ENCODE measurements around the gene BCL6. TPM values are rescaled to one million over a fixed set of nuclear protein-coding genes. Genes with fewer than 3 reads are reported as not detected.

BCL6 gene
- total RNA-seq, 1 experiment from 2014 or later: 569 TPM

DNA sequence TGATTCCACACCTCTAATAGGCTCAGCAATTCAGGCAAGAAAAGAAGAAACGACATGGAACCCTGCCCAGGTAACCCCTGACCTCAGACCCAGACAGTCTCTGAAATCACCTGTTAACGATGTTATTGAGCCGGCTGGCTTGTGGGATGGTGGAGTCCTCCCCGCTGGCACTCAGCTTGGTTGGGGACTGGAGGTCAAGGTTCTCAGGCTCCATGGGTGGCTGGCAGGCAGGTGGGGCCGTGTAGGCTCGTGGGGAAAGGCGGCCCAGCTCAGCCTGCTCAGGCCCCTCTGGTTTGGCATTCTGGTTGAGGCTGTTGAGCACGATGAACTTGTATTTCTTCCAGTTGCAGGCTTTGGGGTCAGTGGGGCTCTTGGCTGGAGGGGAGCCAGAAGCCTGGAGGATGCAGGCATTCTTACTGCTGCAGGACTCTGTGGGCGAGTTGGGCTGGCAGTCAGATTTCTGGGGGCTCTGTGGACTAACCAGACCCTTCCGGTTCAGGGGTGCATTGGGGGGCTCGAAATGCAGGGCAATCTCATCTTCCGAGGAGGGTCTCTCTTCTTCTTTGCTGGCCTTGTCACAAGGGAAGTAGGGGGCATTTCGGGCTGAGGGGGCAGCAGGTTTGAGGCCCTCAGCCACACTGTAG is 16.2 kb downstream of the BCL6 start:
- peak; percentile 40 for DNase-seq
- H3K36me3 ChIP-seq (ENCODE audit: insufficient read depth, low read length): peaks cover 96% of the 10 kb centered on the region

DNA sequence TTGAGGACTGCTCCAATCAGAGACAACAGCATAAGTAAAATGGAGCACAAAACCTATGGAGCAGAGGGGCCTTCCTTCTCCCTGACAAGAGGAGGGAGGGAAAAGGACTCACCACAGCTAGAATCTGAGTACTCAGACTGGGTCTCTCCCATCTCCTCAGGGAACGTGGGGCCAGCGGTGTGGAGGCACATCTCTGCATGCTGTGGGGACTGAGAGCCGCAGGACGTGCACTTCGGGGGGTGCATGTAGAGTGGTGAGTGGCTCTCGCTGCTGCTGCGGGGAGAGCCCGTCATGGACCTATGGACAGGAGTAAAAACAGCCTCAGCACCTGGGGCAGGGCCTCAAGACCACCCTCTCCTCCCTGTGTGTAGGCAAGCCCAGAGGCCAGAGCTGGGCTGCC is 17.0 kb downstream of the BCL6 start:
- no peak overlapping the region for H3K4me2 ChIP-seq (ENCODE audit: low read depth, low read length, poor library complexity, severe bottlenecking)
- peaks cover 85% of the 10 kb centered on the region for H4K20me1 ChIP-seq (ENCODE audit: insufficient read depth, low read depth, low read length)
- no peak overlapping the region for H2AFZ ChIP-seq (ENCODE audit: low read length)
- peaks cover 30% of the 10 kb centered on the region for H3K4me1 ChIP-seq (ENCODE audit: low read length)
- no peaks in the 10 kb centered on the region for H3K9me3 ChIP-seq (ENCODE audit: low read length)
- no peak overlapping the region for H3K27ac ChIP-seq (ENCODE audit: low read length)
- peaks cover 98% of the 10 kb centered on the region for H3K36me3 ChIP-seq (ENCODE audit: insufficient read depth, low read length)
- H3K4me3 ChIP-seq (ENCODE audit: low read length): no peak overlapping the region
- H3K79me2 ChIP-seq (ENCODE audit: low read length): peaks cover 14% of the 10 kb centered on the region; the same call in 1 of the 2 replicates
- DNase-seq: peak; percentile 42
- no peaks in the 10 kb centered on the region for H3K9me2 ChIP-seq (replicated peaks; ENCODE audit: insufficient read depth, low read length)
- no peak overlapping the region for H3K9ac ChIP-seq (ENCODE audit: low read length)
- no peaks in the 10 kb centered on the region for H3K27me3 ChIP-seq (ENCODE audit: low read length)

More for the DNA sequence above, 16.2 kb downstream of the BCL6 start:
- no peak overlapping the region for H3K4me3 ChIP-seq (ENCODE audit: low read length)
- H3K9me2 ChIP-seq (replicated peaks; ENCODE audit: insufficient read depth, low read length): no peaks in the 10 kb centered on the region
- no peak overlapping the region for H2AFZ ChIP-seq (ENCODE audit: low read length)
- peaks cover 36% of the 10 kb centered on the region for H3K4me1 ChIP-seq (ENCODE audit: low read length)
- H3K9ac ChIP-seq (ENCODE audit: low read length): no peak overlapping the region
- H3K4me2 ChIP-seq (ENCODE audit: low read depth, low read length, poor library complexity, severe bottlenecking): no peak overlapping the region
- H4K20me1 ChIP-seq (ENCODE audit: insufficient read depth, low read depth, low read length): peaks cover 89% of the 10 kb centered on the region
- no peaks in the 10 kb centered on the region for H3K27me3 ChIP-seq (ENCODE audit: low read length)
- H3K79me2 ChIP-seq (ENCODE audit: low read length): peaks cover 14% of the 10 kb centered on the region; the same call in 1 of the 2 replicates
- no peaks in the 10 kb centered on the region for H3K9me3 ChIP-seq (ENCODE audit: low read length)
- no peak overlapping the region; the same call in 1 of the 2 replicates for H3K27ac ChIP-seq (ENCODE audit: low read length)

DNA sequence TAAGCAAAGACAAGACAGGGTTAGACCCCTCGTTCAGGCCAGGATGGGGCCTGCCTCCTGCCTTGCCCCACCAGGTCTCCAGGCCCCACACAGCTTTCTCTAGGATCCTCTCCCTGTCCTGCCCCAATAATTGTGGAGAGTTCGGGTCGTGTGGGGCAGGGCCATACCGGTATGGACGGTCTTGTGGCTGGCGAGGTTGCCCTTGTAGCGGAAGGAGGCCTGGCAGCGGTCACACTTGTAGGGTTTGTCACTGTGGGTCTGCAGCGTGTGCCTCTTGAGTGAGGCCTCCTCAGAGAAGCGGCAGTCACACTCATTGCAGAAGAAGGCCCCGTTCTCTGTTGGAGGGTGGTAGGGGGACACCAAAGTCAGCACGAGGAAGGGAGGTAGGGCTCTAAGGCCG is 18.7 kb downstream of the BCL6 start:
- no peak overlapping the region for H3K4me2 ChIP-seq (ENCODE audit: low read depth, low read length, poor library complexity, severe bottlenecking)
- peaks cover 13% of the 10 kb centered on the region for H3K4me1 ChIP-seq (ENCODE audit: low read length)
- H3K9me3 ChIP-seq (ENCODE audit: low read length): no peaks in the 10 kb centered on the region
- H3K79me2 ChIP-seq (ENCODE audit: low read length): peaks cover 4% of the 10 kb centered on the region; the same call in 1 of the 2 replicates
- H3K9me2 ChIP-seq (replicated peaks; ENCODE audit: insufficient read depth, low read length): no peaks in the 10 kb centered on the region
- peak; percentile 45 for DNase-seq
- H4K20me1 ChIP-seq (ENCODE audit: insufficient read depth, low read depth, low read length): peaks cover 81% of the 10 kb centered on the region
- no peak overlapping the region for H3K9ac ChIP-seq (ENCODE audit: low read length)
- no peak overlapping the region for H3K4me3 ChIP-seq (ENCODE audit: low read length)
- H2AFZ ChIP-seq (ENCODE audit: low read length): no peak overlapping the region
- H3K27ac ChIP-seq (ENCODE audit: low read length): no peak overlapping the region
- H3K36me3 ChIP-seq (ENCODE audit: insufficient read depth, low read length): peaks cover 95% of the 10 kb centered on the region
- H3K27me3 ChIP-seq (ENCODE audit: low read length): no peaks in the 10 kb centered on the region

DNA sequence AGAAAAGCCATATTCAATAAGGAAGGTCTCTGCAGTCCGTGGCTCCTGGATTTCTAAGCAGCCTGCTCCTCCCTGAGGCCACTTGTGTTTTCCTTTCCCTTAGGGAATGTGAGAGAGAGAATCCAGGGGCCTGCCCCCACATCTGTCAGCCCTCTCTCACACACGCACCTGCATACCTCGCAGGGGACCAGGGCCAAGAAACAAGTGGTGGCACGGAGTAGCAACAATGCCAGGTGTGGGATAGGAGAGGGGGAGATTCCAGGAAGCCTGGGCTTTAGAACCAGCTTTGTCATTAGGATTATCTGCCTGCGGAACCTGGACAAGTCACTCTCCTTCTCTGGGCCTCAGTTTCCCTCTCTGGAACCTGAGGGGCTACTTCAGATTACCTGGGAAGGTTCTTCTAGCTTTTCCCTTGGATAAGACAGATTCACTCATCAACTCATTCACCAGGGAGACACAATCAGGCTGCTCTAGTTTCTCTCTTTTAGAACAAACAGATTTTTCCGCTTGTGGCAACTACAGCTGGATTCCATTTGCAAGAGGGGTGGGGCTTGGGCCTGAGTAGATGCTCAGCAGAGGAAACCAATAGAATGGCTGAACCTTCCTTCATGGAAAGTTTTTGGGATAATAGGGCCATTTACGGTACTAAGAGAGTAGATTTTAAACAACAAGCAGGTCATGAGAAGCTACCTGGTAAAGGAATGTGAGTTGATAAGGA is 19.5 kb downstream of the BCL6 start:
- Histone ChIP-seq H3K9me3 (ENCODE audit: low read length) (no peaks in the 10 kb centered on the region), H3K4me3 (ENCODE audit: low read length) (no peak overlapping the region), H3K79me2 (ENCODE audit: low read length) (no peaks in the 10 kb centered on the region; the same call in 1 of the 2 replicates), H3K27me3 (ENCODE audit: low read length) (no peaks in the 10 kb centered on the region), H3K27ac (ENCODE audit: low read length) (no peak overlapping the region), H3K36me3 (ENCODE audit: insufficient read depth, low read length) (peaks cover 95% of the 10 kb centered on the region), H4K20me1 (ENCODE audit: insufficient read depth, low read depth, low read length) (peaks cover 80% of the 10 kb centered on the region), H3K9ac (ENCODE audit: low read length) (no peak overlapping the region), H2AFZ (ENCODE audit: low read length) (no peak overlapping the region), H3K9me2 (replicated peaks; ENCODE audit: insufficient read depth, low read length) (no peaks in the 10 kb centered on the region), H3K4me1 (ENCODE audit: low read length) (peaks cover 6% of the 10 kb centered on the region), H3K4me2 (ENCODE audit: low read depth, low read length, poor library complexity, severe bottlenecking) (no peak overlapping the region)
- no peak for DNase-seq

DNA sequence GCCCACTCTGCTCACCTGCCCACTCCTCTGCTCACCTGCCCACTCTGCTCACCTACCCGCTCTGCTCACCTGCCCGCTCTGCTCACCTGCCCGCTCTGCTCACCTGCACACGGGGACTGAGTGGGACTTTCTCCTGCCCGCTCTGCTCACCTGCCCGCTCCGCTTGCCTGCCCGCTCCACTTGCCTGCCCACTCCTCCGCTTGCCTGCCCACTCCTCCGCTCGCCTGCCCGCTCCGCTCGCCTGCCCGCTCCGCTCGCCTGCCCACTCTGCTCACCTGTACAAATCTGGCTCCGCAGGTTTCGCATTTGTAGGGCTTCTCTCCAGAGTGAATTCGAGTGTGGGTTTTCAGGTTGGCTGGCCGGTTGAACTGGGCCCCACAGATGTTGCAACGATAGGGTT is 20.0 kb downstream of the BCL6 start:
- DNase-seq: no peak
- no peak overlapping the region for H3K9ac ChIP-seq (ENCODE audit: low read length)
- no peak overlapping the region for H3K4me3 ChIP-seq (ENCODE audit: low read length)
- H3K9me3 ChIP-seq (ENCODE audit: low read length): no peaks in the 10 kb centered on the region
- H3K79me2 ChIP-seq (ENCODE audit: low read length): no peaks in the 10 kb centered on the region
- peaks cover under 1% of the 10 kb centered on the region; the same call in 1 of the 2 replicates for H3K4me1 ChIP-seq (ENCODE audit: low read length)
- no peak overlapping the region for H3K4me2 ChIP-seq (ENCODE audit: low read depth, low read length, poor library complexity, severe bottlenecking)
- no peaks in the 10 kb centered on the region for H3K27me3 ChIP-seq (ENCODE audit: low read length)
- no peak overlapping the region for H3K27ac ChIP-seq (ENCODE audit: low read length)
- peaks cover 74% of the 10 kb centered on the region for H4K20me1 ChIP-seq (ENCODE audit: insufficient read depth, low read depth, low read length)
- H3K9me2 ChIP-seq (replicated peaks; ENCODE audit: insufficient read depth, low read length): no peaks in the 10 kb centered on the region
- peaks cover 89% of the 10 kb centered on the region for H3K36me3 ChIP-seq (ENCODE audit: insufficient read depth, low read length)
- H2AFZ ChIP-seq (ENCODE audit: low read length): no peak overlapping the region

DNA sequence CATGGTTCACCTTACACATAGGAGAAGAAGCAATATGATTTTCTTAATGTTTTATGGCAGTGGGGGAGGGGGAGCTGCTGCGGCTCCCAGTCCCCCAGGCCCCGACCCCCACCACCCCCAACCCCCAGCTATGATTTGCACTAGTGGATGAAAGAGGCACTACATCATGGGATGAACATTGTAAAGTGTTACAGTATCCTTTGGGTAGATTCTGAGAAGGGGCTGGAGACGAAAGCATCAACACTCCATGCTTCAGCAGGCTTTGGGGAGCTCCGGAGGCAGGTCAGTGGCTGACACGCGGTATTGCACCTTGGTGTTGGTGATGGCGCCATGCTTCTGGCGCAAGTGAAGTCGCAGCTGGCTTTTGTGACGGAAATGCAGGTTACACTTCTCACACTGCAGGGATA is 23.1 kb downstream of the BCL6 start:
- H3K36me3 ChIP-seq (ENCODE audit: insufficient read depth, low read length): peaks cover 59% of the 10 kb centered on the region
- peak; percentile 59 for DNase-seq
- H3K4me2 ChIP-seq (ENCODE audit: low read depth, low read length, poor library complexity, severe bottlenecking): no peak overlapping the region
- H3K4me1 ChIP-seq (ENCODE audit: low read length): no peaks in the 10 kb centered on the region
- H3K27ac ChIP-seq (ENCODE audit: low read length): no peak overlapping the region
- H2AFZ ChIP-seq (ENCODE audit: low read length): no peak overlapping the region
- H4K20me1 ChIP-seq (ENCODE audit: insufficient read depth, low read depth, low read length): peaks cover 44% of the 10 kb centered on the region
- no peaks in the 10 kb centered on the region for H3K9me2 ChIP-seq (replicated peaks; ENCODE audit: insufficient read depth, low read length)
- H3K9ac ChIP-seq (ENCODE audit: low read length): no peak overlapping the region
- H3K4me3 ChIP-seq (ENCODE audit: low read length): no peak overlapping the region
- no peaks in the 10 kb centered on the region for H3K27me3 ChIP-seq (ENCODE audit: low read length)
- H3K79me2 ChIP-seq (ENCODE audit: low read length): no peaks in the 10 kb centered on the region
- H3K9me3 ChIP-seq (ENCODE audit: low read length): no peaks in the 10 kb centered on the region

DNA sequence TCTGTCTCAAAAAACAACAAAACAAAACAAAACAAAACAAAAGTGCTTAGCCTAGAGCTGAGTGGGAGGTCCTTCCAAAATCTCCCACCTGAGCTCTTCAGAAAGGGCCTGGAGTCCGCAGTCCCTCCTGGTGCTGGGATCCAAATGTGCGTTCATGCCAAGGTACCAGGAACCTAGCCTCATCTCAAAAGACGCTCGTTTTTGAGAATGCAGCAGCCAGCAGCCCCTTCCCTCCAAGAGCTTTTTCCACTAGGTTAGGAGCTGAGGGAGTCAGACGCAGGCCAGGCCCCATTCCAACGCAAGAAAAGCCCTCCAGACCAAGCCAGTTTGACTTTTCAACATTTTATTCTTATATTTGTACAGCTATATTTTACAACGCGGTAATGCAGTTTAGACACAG is 24.2 kb downstream of the BCL6 start:
- peaks cover 47% of the 10 kb centered on the region for H3K36me3 ChIP-seq (ENCODE audit: insufficient read depth, low read length)
- H2AFZ ChIP-seq (ENCODE audit: low read length): no peak overlapping the region

DNA sequence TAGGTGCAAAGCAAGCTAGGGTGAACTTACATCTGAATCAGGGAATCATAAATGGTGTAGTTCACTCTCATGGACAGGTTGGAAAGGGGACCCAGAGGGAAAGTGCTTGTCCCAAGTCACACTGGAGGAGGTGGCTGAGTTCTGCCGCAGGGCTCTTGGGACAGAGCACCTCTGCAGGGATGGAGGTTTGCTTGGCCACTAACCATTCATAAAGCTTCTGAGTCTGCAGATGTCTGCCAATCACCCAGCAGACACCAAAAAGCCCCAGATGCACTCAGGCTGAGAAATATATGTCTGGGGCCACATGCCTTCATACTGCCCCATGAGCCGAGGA is 25.0 kb downstream of the BCL6 start:
- Histone ChIP-seq H3K4me3 (ENCODE audit: low read length) (no peak overlapping the region), H3K9ac (ENCODE audit: low read length) (no peak overlapping the region), H3K79me2 (ENCODE audit: low read length) (no peaks in the 10 kb centered on the region), H2AFZ (ENCODE audit: low read length) (no peak overlapping the region), H3K9me2 (replicated peaks; ENCODE audit: insufficient read depth, low read length) (no peaks in the 10 kb centered on the region), H3K4me1 (ENCODE audit: low read length) (peaks cover 3% of the 10 kb centered on the region), H3K9me3 (ENCODE audit: low read length) (no peaks in the 10 kb centered on the region), H3K27me3 (ENCODE audit: low read length) (no peaks in the 10 kb centered on the region), H4K20me1 (ENCODE audit: insufficient read depth, low read depth, low read length) (peaks cover 25% of the 10 kb centered on the region), H3K4me2 (ENCODE audit: low read depth, low read length, poor library complexity, severe bottlenecking) (no peak overlapping the region), H3K36me3 (ENCODE audit: insufficient read depth, low read length) (peaks cover 40% of the 10 kb centered on the region), H3K27ac (ENCODE audit: low read length) (peak overlapping the region; percentile 50)
- DNase-seq: no peak

More for the DNA sequence above, 24.2 kb downstream of the BCL6 start:
- Histone ChIP-seq H3K4me1 (ENCODE audit: low read length) (no peaks in the 10 kb centered on the region), H4K20me1 (ENCODE audit: insufficient read depth, low read depth, low read length) (peaks cover 32% of the 10 kb centered on the region), H3K4me3 (ENCODE audit: low read length) (no peak overlapping the region), H3K79me2 (ENCODE audit: low read length) (no peaks in the 10 kb centered on the region), H3K9ac (ENCODE audit: low read length) (no peak overlapping the region), H3K9me2 (replicated peaks; ENCODE audit: insufficient read depth, low read length) (no peaks in the 10 kb centered on the region), H3K4me2 (ENCODE audit: low read depth, low read length, poor library complexity, severe bottlenecking) (no peak overlapping the region), H3K27ac (ENCODE audit: low read length) (no peak overlapping the region), H3K9me3 (ENCODE audit: low read length) (no peaks in the 10 kb centered on the region), H3K27me3 (ENCODE audit: low read length) (no peaks in the 10 kb centered on the region)
- peak; percentile 51 for DNase-seq

Measured in Karpas-422 (cell line).